SU-DHL-6 (cell line): ENCODE results near the gene MAFF.

Experiments
- EZH2phosphoT487 ChIP-seq: fragments of 200-600 bp; sonication (generic), shearing (Covaris generic); conservative IDR thresholded peaks from 2 replicates; pipeline ENCODE4 v1.6.1; 2018; ENCODE audit warnings: mild to moderate bottlenecking, antibody characterized with exemption, low read length, moderate library complexity, mixed read lengths
- TF ChIP-seq, protein P1 (sequence below): fragments of 200-600 bp; sonication (generic); IDR thresholded peaks from one replicate; pipeline ENCODE4 v1.5.1; 2017; ENCODE audit warnings: antibody characterized with exemption, mild to moderate bottlenecking, low read length, moderate library complexity; ENCODE audit not compliant: insufficient read depth, poor library complexity, severe bottlenecking

DNA sequence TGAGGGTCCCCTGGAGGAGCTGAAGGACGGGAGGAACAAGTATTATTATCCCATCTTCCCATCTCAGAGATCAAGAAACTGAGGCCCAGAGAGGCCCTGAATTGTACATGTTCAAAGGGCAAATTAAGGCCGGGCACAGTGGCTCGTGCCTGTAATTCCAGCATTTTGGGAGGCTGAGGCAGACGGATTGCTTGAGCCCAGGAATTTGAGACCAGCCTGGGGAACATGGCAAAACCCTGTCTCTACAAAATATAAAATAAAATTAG, 28.2 kb upstream of the MAFF start:
- no peak for TF ChIP-seq EZH2phosphoT487
- TF ChIP-seq, protein P1, sequence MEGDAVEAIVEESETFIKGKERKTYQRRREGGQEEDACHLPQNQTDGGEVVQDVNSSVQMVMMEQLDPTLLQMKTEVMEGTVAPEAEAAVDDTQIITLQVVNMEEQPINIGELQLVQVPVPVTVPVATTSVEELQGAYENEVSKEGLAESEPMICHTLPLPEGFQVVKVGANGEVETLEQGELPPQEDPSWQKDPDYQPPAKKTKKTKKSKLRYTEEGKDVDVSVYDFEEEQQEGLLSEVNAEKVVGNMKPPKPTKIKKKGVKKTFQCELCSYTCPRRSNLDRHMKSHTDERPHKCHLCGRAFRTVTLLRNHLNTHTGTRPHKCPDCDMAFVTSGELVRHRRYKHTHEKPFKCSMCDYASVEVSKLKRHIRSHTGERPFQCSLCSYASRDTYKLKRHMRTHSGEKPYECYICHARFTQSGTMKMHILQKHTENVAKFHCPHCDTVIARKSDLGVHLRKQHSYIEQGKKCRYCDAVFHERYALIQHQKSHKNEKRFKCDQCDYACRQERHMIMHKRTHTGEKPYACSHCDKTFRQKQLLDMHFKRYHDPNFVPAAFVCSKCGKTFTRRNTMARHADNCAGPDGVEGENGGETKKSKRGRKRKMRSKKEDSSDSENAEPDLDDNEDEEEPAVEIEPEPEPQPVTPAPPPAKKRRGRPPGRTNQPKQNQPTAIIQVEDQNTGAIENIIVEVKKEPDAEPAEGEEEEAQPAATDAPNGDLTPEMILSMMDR: no peak
